SK-N-MC (cell line): ENCODE measurements around the gene BFSP2.

Experiments used
- FOXP2 ChIP-seq: optimal IDR thresholded peaks from 2 replicates; pipeline ENCODE3; 2011; ENCODE audit warnings: mild to moderate bottlenecking, moderate library complexity; ENCODE audit not compliant: insufficient read depth; ENCODE audit errors: extremely low read length, control extremely low read depth
- POLR2AphosphoS5 ChIP-seq: IDR thresholded peaks from 2 replicates; pipeline ENCODE4 v1.6.1; 2012; ENCODE audit warnings: mild to moderate bottlenecking, low read depth, low read length, borderline replicate concordance

DNA sequence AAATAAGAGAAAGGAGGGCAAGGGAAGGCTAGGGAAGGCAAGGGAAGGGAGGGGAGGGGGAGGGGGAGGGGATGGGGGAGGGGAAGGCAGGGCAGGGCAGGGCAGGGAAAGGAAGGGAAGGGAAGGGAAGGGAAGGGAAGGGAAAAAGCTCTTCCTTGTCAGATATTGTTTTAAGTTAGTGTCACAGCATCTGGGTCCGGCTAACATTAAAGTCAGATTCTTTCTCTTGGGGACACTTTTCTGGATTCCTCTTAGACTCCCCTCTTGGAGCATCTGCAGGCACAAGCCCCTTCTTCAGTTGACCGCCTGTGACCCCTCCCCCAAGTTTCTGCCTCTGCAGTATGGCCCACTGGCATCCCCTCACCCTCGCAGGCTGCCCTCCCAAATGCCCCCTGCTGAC lies 26.0 kb downstream of the BFSP2 start:
- TF ChIP-seq FOXP2 = no peak
- TF ChIP-seq POLR2AphosphoS5 = no peak
